ENCODE results near the gene TNPO3.

DNA sequence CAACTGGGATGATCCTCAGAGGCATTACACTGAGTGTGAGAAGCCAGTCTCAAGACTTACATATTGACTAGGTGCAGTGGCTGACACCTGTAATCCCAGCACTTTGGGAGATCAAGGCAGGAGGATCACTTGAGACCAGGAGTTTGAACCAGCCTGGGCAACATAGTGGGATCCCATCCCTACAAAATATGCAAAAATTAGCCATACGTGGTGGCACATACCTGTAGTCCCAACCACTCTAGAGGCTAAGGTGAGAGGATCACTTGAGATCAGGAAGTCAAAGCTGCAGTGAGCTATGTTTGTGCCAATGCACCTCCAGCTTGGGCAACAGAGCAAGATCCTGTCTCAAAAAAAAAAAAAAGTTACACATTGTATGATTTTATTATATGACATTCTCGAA, 23.5 kb upstream of the TNPO3 start:
- TF ChIP-seq, protein P1, sequence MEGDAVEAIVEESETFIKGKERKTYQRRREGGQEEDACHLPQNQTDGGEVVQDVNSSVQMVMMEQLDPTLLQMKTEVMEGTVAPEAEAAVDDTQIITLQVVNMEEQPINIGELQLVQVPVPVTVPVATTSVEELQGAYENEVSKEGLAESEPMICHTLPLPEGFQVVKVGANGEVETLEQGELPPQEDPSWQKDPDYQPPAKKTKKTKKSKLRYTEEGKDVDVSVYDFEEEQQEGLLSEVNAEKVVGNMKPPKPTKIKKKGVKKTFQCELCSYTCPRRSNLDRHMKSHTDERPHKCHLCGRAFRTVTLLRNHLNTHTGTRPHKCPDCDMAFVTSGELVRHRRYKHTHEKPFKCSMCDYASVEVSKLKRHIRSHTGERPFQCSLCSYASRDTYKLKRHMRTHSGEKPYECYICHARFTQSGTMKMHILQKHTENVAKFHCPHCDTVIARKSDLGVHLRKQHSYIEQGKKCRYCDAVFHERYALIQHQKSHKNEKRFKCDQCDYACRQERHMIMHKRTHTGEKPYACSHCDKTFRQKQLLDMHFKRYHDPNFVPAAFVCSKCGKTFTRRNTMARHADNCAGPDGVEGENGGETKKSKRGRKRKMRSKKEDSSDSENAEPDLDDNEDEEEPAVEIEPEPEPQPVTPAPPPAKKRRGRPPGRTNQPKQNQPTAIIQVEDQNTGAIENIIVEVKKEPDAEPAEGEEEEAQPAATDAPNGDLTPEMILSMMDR (conservative IDR thresholded peaks at IDR 0.05; ENCODE audit: low read depth, low read length), result no peak
- TF ChIP-seq SMC3 (IDR thresholded peaks at IDR 0.05; ENCODE audit: low read depth, low read length) (no peak), BHLHE40 (IDR thresholded peaks at IDR 0.05; ENCODE audit: low read depth, low read length) (no peak), CEBPB (IDR thresholded peaks at IDR 0.05; ENCODE audit: low read depth, low read length) (no peak), POLR2A (IDR thresholded peaks at IDR 0.05; ENCODE audit: low read depth, low read length) (no peak)
- TF ChIP-seq, protein P2, sequence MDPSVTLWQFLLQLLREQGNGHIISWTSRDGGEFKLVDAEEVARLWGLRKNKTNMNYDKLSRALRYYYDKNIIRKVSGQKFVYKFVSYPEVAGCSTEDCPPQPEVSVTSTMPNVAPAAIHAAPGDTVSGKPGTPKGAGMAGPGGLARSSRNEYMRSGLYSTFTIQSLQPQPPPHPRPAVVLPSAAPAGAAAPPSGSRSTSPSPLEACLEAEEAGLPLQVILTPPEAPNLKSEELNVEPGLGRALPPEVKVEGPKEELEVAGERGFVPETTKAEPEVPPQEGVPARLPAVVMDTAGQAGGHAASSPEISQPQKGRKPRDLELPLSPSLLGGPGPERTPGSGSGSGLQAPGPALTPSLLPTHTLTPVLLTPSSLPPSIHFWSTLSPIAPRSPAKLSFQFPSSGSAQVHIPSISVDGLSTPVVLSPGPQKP (IDR thresholded peaks at IDR 0.05; ENCODE audit: borderline replicate concordance, low read depth, low read length), result no peak
